GM23248 (cell line): ENCODE data around the gene NFE2L3. TPM values are rescaled to one million over a fixed set of nuclear protein-coding genes. Genes with fewer than 3 reads are reported as not detected.
A peak's percentile ranks its signal among the peaks of the same experiment; 100 is the strongest.
"Not testable (repeated sequence)": the region's sequence is repeated elsewhere in the genome, so short reads cannot be mapped to it uniquely, and the experiment has no call there.

Experiments
- DNase-seq: peaks from one replicate; pipeline ENCODE4 v3.0.0-alpha.2; 2015
- H2AFZ ChIP-seq: fragments of 200-600 bp; sonication (generic); 2 replicates; pipeline ENCODE4 v1.6.1; 2016; ENCODE audit warnings: antibody characterized with exemption
- H3F3A ChIP-seq: fragments of 200-600 bp; sonication (generic); 2 replicates; pipeline ENCODE4 v1.6.1; 2016; ENCODE audit warnings: mild to moderate bottlenecking, antibody characterized with exemption, mixed run types; ENCODE audit not compliant: insufficient read depth
- H3K27ac ChIP-seq: fragments of 200-600 bp; sonication (generic); 2 replicates; pipeline ENCODE4 v1.5.1; 2016; ENCODE audit warnings: mild to moderate bottlenecking
- H3K27me3 ChIP-seq: fragments of 200-600 bp; sonication (generic); replicated peaks from 2 replicates; pipeline ENCODE4 v1.6.1; 2016; ENCODE audit warnings: mild to moderate bottlenecking; ENCODE audit not compliant: insufficient read depth
- H3K36me3 ChIP-seq: fragments of 200-600 bp; sonication (generic); 2 replicates; pipeline ENCODE4 v1.6.1; 2016; ENCODE audit warnings: low read depth, mild to moderate bottlenecking
- H3K4me1 ChIP-seq: fragments of 200-600 bp; sonication (generic); 2 replicates; pipeline ENCODE4 v1.6.1; 2016; ENCODE audit warnings: mild to moderate bottlenecking; ENCODE audit not compliant: insufficient read depth
- H3K4me2 ChIP-seq: fragments of 200-600 bp; sonication (generic); one replicate; pipeline ENCODE4 v1.6.1; 2016; ENCODE audit warnings: mild to moderate bottlenecking; ENCODE audit not compliant: unreplicated experiment
- H3K4me3 ChIP-seq: fragments of 200-600 bp; sonication (generic); 2 replicates; pipeline ENCODE4 v1.5.1; 2016; ENCODE audit warnings: mild to moderate bottlenecking
- H3K79me2 ChIP-seq: fragments of 200-600 bp; sonication (generic); 2 replicates; pipeline ENCODE4 v1.6.1; 2016; ENCODE audit warnings: mild to moderate bottlenecking; ENCODE audit not compliant: insufficient read depth
- H3K9ac ChIP-seq: fragments of 200-600 bp; sonication (generic); 2 replicates; pipeline ENCODE4 v1.6.1; 2016; ENCODE audit warnings: mild to moderate bottlenecking
- H3K9me2 ChIP-seq: fragments of 200-600 bp; sonication (generic); 2 replicates; pipeline ENCODE4 v1.6.1; 2016; ENCODE audit warnings: mixed run types, mild to moderate bottlenecking, moderate library complexity; ENCODE audit not compliant: insufficient read depth
- H3K9me3 ChIP-seq: fragments of 200-600 bp; sonication (generic); one replicate; pipeline ENCODE4 v1.6.1; 2017; ENCODE audit warnings: low read depth
- H4K20me1 ChIP-seq: fragments of 200-600 bp; sonication (generic); 2 replicates; pipeline ENCODE4 v1.6.0; 2016; ENCODE audit not compliant: insufficient read depth
- EZH2 ChIP-seq: fragments of 200-600 bp; sonication (generic); IDR thresholded peaks from 2 replicates; pipeline ENCODE4 v1.6.1; 2018; ENCODE audit warnings: antibody characterized with exemption, mild to moderate bottlenecking; ENCODE audit not compliant: insufficient read depth, poor library complexity, severe bottlenecking
- EZH2phosphoT487 ChIP-seq: fragments of 200-600 bp; sonication (generic); IDR thresholded peaks from 2 replicates; pipeline ENCODE4 v1.6.1; 2018; ENCODE audit warnings: antibody characterized with exemption, moderate library complexity, mild to moderate bottlenecking, low read depth; ENCODE audit not compliant: insufficient read depth
- WGBS, 2 experiments: methylation state at CpG; one replicate each; pipeline ENCODE4 v1.1.6; 2015 to 2017; ENCODE audit warnings: low lambda C conversion rate in 2 of 2, low coverage in 1 of 2; ENCODE audit errors: missing lambda C conversion rate in 2 of 2; 5-methylcytosine and 5-hydroxymethylcytosine counted together
- in situ Hi-C: fragments of 300-500 bp; cut with MboI; formaldehyde crosslinking; loops from 2 replicates; pipeline ENCODE4 v1.15.0; 2020
- polyA plus RNA-seq: library from polyadenylated mRNA; unstranded; fragments of >200 nt; fragmentation: Nextera tagmentation; extraction: Ambion mirVana; gene quantifications from 2 replicates; pipeline ENCODE4 v1.2.1, GENCODE V29; 2016
- total RNA-seq: library from RNA; depleted of rRNA; stranded (reverse); fragments of >200 nt; shearing (Covaris generic); gene quantifications from 2 replicates; pipeline ENCODE4 v1.2.3, GENCODE V29; 2014

NFE2L3 gene
- total and polyA plus RNA-seq, 2 experiments from 2014 or later = 0.70 to 1.4 TPM

- Histone ChIP-seq H3F3A (peaks cover 91% of the 10 kb centered on the region), H3K27ac (no peak overlapping the region), H3K4me1 (peaks cover 26% of the 10 kb centered on the region), H3K36me3 (peaks cover 96% of the 10 kb centered on the region), H2AFZ (no peak overlapping the region), H4K20me1 (peaks cover 45% of the 10 kb centered on the region), H3K9ac (peak overlapping the region; percentile 2; the same call in 1 of the 2 replicates), H3K9me3 (no peaks in the 10 kb centered on the region), H3K4me3 (no peak overlapping the region), H3K4me2 (peak overlapping the region; percentile 1), H3K79me2 (peaks cover 95% of the 10 kb centered on the region), H3K27me3 (no peaks in the 10 kb centered on the region), H3K9me2 (no peaks in the 10 kb centered on the region)
- TF ChIP-seq EZH2 (no peak), EZH2phosphoT487 (no peak)
- 77% methylated on average over 8 of the region's 8 CpGs for WGBS, 2 experiments
- in situ Hi-C loops = loop anchor here (10.0 kb wide), 1 partner anchor 971 kb away; the partner anchor contains the start of gene HOXA9
- no peak for DNase-seq
These were observed 41.6 kb downstream of the NFE2L3 start for GRCh38 chr7:26193432-26194207.

GRCh38 chr7:26194764-26195163 is 42.8 kb downstream of the NFE2L3 start:
- in situ Hi-C loops = loop anchor here (10.0 kb wide), 1 partner anchor 970 kb away; the partner anchor contains the start of gene HOXA9
- Histone ChIP-seq H3K79me2 (peaks cover 98% of the 10 kb centered on the region), H3F3A (peaks cover 91% of the 10 kb centered on the region), H3K36me3 (peaks cover 93% of the 10 kb centered on the region), H3K4me1 (peaks cover 26% of the 10 kb centered on the region), H4K20me1 (peaks cover 47% of the 10 kb centered on the region)
- not testable (repeated sequence) for H3K4me3 ChIP-seq, H2AFZ ChIP-seq, H3K9ac ChIP-seq, H3K9me3 ChIP-seq, H3K27ac ChIP-seq, H3K4me2 ChIP-seq, H3K27me3 ChIP-seq, H3K9me2 ChIP-seq, DNase-seq
- WGBS, 2 experiments = 70 to 71% methylated on average over 10 to 11 of the region's 11 CpGs

- TF ChIP-seq EZH2phosphoT487 = no peak
- no peak for TF ChIP-seq EZH2
- WGBS, 2 experiments = 87 to 91% methylated on average over 5 of the region's 5 CpGs
These were observed 43.2 kb downstream of the NFE2L3 start for GRCh38 chr7:26195182-26195581.

GRCh38 chr7:26195867-26196657 is 44.1 kb downstream of the NFE2L3 start:
- in situ Hi-C loops = loop anchor here (10.0 kb wide), 1 partner anchor 969 kb away; the partner anchor contains the start of gene HOXA9
- 63% methylated on average over 10 of the region's 10 CpGs for WGBS, 2 experiments

More at GRCh38 chr7:26195182-26195581, 43.2 kb downstream of the NFE2L3 start:
- peaks cover 26% of the 10 kb centered on the region for H3K4me1 ChIP-seq
- in situ Hi-C loops = loop anchor here (10.0 kb wide), 1 partner anchor 970 kb away; the partner anchor contains the start of gene HOXA9
- peaks cover 100% of the 10 kb centered on the region for H3K79me2 ChIP-seq
- no peak overlapping the region for H2AFZ ChIP-seq
- no peaks in the 10 kb centered on the region for H3K9me2 ChIP-seq
- peaks cover 89% of the 10 kb centered on the region for H3K36me3 ChIP-seq
- H3K27ac ChIP-seq = no peak overlapping the region
- H3K9me3 ChIP-seq = no peaks in the 10 kb centered on the region
- 0 out of 2 replicates have a peak overlapping the region, but pooled peaks have one; percentile 98 for H3K9ac ChIP-seq
- DNase-seq = no peak
- H3F3A ChIP-seq = peaks cover 90% of the 10 kb centered on the region
- peak overlapping the region; percentile 90 for H3K4me2 ChIP-seq
- no peaks in the 10 kb centered on the region for H3K27me3 ChIP-seq
- peaks cover 47% of the 10 kb centered on the region for H4K20me1 ChIP-seq
- H3K4me3 ChIP-seq = peak overlapping the region; percentile 86; the same call in 1 of the 2 replicates

More at GRCh38 chr7:26195867-26196657, 44.1 kb downstream of the NFE2L3 start:
- Histone ChIP-seq H2AFZ (no peak overlapping the region), H3K9me2 (no peaks in the 10 kb centered on the region), H3K27ac (peak overlapping the region; percentile 30; the same call in 1 of the 2 replicates), H3F3A (peaks cover 81% of the 10 kb centered on the region), H3K79me2 (peaks cover 95% of the 10 kb centered on the region), H3K4me2 (peak overlapping the region; percentile 90), H3K9ac (peak overlapping the region; percentile 98), H3K4me1 (peaks cover 26% of the 10 kb centered on the region), H3K36me3 (peaks cover 80% of the 10 kb centered on the region), H4K20me1 (peaks cover 47% of the 10 kb centered on the region), H3K27me3 (no peaks in the 10 kb centered on the region), H3K9me3 (no peaks in the 10 kb centered on the region), H3K4me3 (peak overlapping the region; percentile 86)
- DNase-seq = no peak
- TF ChIP-seq EZH2 (no peak), EZH2phosphoT487 (no peak)
